ENCODE results near the gene CDK11A. TPM values are rescaled to one million over a fixed set of nuclear protein-coding genes. Genes with fewer than 3 reads are reported as not detected.

The CDK11A gene
- polyA plus RNA-seq, 3 donors, result 4.4 to 80.1 (median 13.3) TPM

DNA sequence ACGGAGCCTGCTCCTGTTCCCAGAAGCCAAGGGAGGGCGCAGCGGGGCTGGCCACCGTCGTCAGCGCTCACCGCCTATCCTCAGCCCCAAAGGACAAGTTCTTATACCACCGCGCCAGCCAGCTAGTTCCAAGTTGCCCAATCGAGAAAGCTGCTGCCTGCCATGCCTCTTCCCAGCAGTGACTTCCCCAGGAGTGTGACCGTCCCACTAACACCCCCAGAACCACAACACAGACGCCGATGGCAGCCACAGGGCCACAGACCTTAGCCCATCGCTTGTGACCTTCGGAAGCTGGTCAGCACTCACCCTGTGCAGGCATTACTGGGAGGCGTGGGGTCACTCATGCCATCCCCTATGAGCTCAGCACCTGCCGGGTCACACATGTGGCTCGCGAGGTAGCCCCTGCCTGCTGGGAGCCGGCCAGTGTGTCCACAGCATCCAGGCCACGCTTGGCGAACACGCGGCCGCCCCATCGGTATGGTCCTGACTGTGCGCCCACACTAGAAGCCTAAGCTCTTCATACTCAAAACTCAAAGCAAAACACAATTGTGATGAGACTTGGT, 34.0 kb upstream of the CDK11A start:
- Histone ChIP-seq H3K4me2 (replicated peaks; ENCODE audit: extremely low read depth, low read length, poor library complexity, severe bottlenecking) (no peak overlapping the region), H3K9me3 (replicated peaks in 1 of 2; ENCODE audit: control insufficient read depth in 1 of 2, insufficient read depth in 1 of 2, low read length in 2 of 2) (no peaks in the 10 kb centered on the region), H3K4me3 (replicated peaks in 1 of 3; ENCODE audit: low read depth in 2 of 3, low read length in 3 of 3) (no peak overlapping the region), H3K27ac (ENCODE audit: low read depth in 1 of 2, low read length in 2 of 2) (peak overlapping the region in 1 of 2 donors; percentile 59), H2AFZ (ENCODE audit: insufficient read depth, low read depth, low read length, poor library complexity, severe bottlenecking) (no peak overlapping the region), H3K9ac (ENCODE audit: insufficient read depth, low read length, poor library complexity, severe bottlenecking) (no peak overlapping the region), H3K36me3 (replicated peaks in 1 of 2; ENCODE audit: control insufficient read depth in 1 of 2, insufficient read depth in 2 of 2, low read length in 2 of 2) (peaks cover 98 to 100% of the 10 kb centered on the region in 2 donors), H3K4me1 (ENCODE audit: control insufficient read depth in 1 of 2, insufficient read depth in 2 of 2, low read length in 2 of 2) (peaks cover 0 to 5% of the 10 kb centered on the region in 2 donors), H3K79me2 (ENCODE audit: insufficient read depth, low read length) (peaks cover 83% of the 10 kb centered on the region), H3K27me3 (ENCODE audit: control insufficient read depth in 2 of 2, insufficient read depth in 2 of 2, low read length in 2 of 2) (no peaks in the 10 kb centered on the region), H4K20me1 (ENCODE audit: insufficient read depth, low read length) (peaks cover 100% of the 10 kb centered on the region)
- Mint-ChIP-seq H3K4me1 (peaks cover 10% of the 10 kb centered on the region), H3K27ac (peak overlapping the region in 4 of 7 donors; percentile 25 to 67 (median 50)), H3K9me3 (no peaks in the 10 kb centered on the region), H3K4me3 (no peak overlapping the region), H3K36me3 (peaks cover 82 to 97% of the 10 kb centered on the region in 2 donors), H3K27me3 (ENCODE audit: low read depth in 3 of 3) (peaks cover 0 to 3% (median 0%) of the 10 kb centered on the region in 3 donors)
- TF ChIP-seq, protein P1, sequence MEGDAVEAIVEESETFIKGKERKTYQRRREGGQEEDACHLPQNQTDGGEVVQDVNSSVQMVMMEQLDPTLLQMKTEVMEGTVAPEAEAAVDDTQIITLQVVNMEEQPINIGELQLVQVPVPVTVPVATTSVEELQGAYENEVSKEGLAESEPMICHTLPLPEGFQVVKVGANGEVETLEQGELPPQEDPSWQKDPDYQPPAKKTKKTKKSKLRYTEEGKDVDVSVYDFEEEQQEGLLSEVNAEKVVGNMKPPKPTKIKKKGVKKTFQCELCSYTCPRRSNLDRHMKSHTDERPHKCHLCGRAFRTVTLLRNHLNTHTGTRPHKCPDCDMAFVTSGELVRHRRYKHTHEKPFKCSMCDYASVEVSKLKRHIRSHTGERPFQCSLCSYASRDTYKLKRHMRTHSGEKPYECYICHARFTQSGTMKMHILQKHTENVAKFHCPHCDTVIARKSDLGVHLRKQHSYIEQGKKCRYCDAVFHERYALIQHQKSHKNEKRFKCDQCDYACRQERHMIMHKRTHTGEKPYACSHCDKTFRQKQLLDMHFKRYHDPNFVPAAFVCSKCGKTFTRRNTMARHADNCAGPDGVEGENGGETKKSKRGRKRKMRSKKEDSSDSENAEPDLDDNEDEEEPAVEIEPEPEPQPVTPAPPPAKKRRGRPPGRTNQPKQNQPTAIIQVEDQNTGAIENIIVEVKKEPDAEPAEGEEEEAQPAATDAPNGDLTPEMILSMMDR (IDR thresholded peaks at IDR 0.05), result no peak
- WGBS (ENCODE audit: insufficient coverage), result 90% methylated on average over 19 of the region's 27 CpGs
- intact Hi-C loops (cut with micrococcal nuclease), result no loop called here
- DNase-seq, result no peak

DNA sequence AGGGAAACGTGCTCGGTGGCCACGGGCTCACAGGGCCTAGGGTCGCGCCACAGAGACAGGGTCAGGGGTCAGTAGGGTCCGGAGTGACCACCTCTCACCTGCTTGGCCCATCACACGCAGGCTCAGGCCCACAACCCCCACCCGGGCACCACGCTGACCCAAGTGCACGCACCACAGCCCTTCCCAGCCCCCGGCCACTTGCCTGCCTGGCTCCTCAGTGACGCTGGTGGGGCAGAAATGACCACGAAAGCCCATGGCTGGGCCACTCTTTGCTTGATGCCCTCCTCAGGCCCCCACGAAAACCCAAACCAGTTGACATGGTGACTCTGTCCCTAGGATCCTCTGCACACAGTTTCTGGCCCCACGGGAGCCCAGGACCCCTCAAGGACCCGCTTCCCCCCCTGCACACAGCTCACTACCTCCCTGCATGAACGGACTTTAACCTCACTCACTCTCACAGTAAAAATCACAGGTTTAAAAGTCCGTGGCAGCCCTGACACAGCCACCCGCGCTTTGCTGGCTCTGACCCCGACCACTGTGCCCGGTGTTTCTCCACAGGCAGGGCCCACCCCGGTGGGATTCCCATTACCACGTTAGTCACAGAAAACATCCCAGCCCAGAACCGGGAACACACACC, 33.4 kb upstream of the CDK11A start:
- H3K4me2 ChIP-seq (replicated peaks; ENCODE audit: extremely low read depth, low read length, poor library complexity, severe bottlenecking), result no peak overlapping the region
- Mint-ChIP-seq H3K36me3 (peaks cover 81 to 95% of the 10 kb centered on the region in 2 donors), H3K4me1 (peaks cover 10% of the 10 kb centered on the region), H3K9me3 (no peaks in the 10 kb centered on the region), H3K27ac (peak overlapping the region in 2 of 7 donors; percentile 67 to 77), H3K27me3 (ENCODE audit: low read depth in 3 of 3) (peaks cover 0 to 3% (median 0%) of the 10 kb centered on the region in 3 donors), H3K4me3 (peak overlapping the region in 1 of 2 donors; percentile 24)
- peaks cover 77% of the 10 kb centered on the region for H3K79me2 ChIP-seq (ENCODE audit: insufficient read depth, low read length)
- DNase-seq, result no peak
- TF ChIP-seq, protein P1 (IDR thresholded peaks at IDR 0.05), result no peak
- WGBS (ENCODE audit: insufficient coverage), result 95% methylated on average over 25 of the region's 25 CpGs
- H4K20me1 ChIP-seq (ENCODE audit: insufficient read depth, low read length), result peaks cover 100% of the 10 kb centered on the region
- H3K36me3 ChIP-seq (replicated peaks in 1 of 2; ENCODE audit: control insufficient read depth in 1 of 2, insufficient read depth in 2 of 2, low read length in 2 of 2), result peaks cover 98 to 100% of the 10 kb centered on the region in 2 donors
- H3K4me1 ChIP-seq (ENCODE audit: control insufficient read depth in 1 of 2, insufficient read depth in 2 of 2, low read length in 2 of 2), result peaks cover 0 to 5% of the 10 kb centered on the region in 2 donors
- H3K9ac ChIP-seq (ENCODE audit: insufficient read depth, low read length, poor library complexity, severe bottlenecking), result no peak overlapping the region
- peak overlapping the region in 1 of 2 donors; percentile 59 for H3K27ac ChIP-seq (ENCODE audit: low read depth in 1 of 2, low read length in 2 of 2)
- H3K4me3 ChIP-seq (replicated peaks in 1 of 3; ENCODE audit: low read depth in 2 of 3, low read length in 3 of 3), result no peak overlapping the region
- H3K9me3 ChIP-seq (replicated peaks in 1 of 2; ENCODE audit: control insufficient read depth in 1 of 2, insufficient read depth in 1 of 2, low read length in 2 of 2), result no peaks in the 10 kb centered on the region
- no peak overlapping the region for H2AFZ ChIP-seq (ENCODE audit: insufficient read depth, low read depth, low read length, poor library complexity, severe bottlenecking)
- intact Hi-C loops (cut with micrococcal nuclease), result no loop called here
- no peaks in the 10 kb centered on the region for H3K27me3 ChIP-seq (ENCODE audit: control insufficient read depth in 2 of 2, insufficient read depth in 2 of 2, low read length in 2 of 2)

Measured in CD14-positive monocyte (primary cell).